SK-N-DZ (cell line): ENCODE data around the gene DBF4.
A peak's percentile ranks its signal among the peaks of the same experiment; 100 is the strongest.
"Not testable (repeated sequence)": the region's sequence is repeated elsewhere in the genome, so short reads cannot be mapped to it uniquely, and the experiment has no call there.

Source experiments
- DNase-seq: peaks from one replicate; pipeline ENCODE4 v3.0.0-alpha.2; 2015; ENCODE audit warnings: low spot score

Gene DBF4

GRCh38 chr7:87882151-87882937 lies 6.1 kb downstream of the DBF4 start:
- no peak for DNase-seq

GRCh38 chr7:87885018-87885417 lies 8.7 kb downstream of the DBF4 start:
- no peak for DNase-seq

- DNase-seq, result no peak
Observed at GRCh38 chr7:87886875-87887274, 10.6 kb downstream of the DBF4 start.

- DNase-seq, result no peak
Observed at GRCh38 chr7:87895363-87895762, 19.1 kb downstream of the DBF4 start.

GRCh38 chr7:87899255-87899654 lies 23.0 kb downstream of the DBF4 start:
- DNase-seq, result no peak

- DNase-seq, result not testable (repeated sequence)
Observed at GRCh38 chr7:87907136-87907906, 31.0 kb downstream of the DBF4 start.

- not testable (repeated sequence) for DNase-seq
Observed at GRCh38 chr7:87908814-87909213, 32.5 kb downstream of the DBF4 start.

- no peak for DNase-seq
Observed at GRCh38 chr7:87912121-87912520, 35.8 kb downstream of the DBF4 start.

GRCh38 chr7:87918740-87919139 lies 42.4 kb downstream of the DBF4 start:
- no peak for DNase-seq

- DNase-seq, result no peak
Observed at GRCh38 chr7:87919875-87920274, 43.6 kb downstream of the DBF4 start.

- no peak for DNase-seq
Observed at GRCh38 chr7:87920578-87920977, 44.3 kb downstream of the DBF4 start.

GRCh38 chr7:87922759-87923395 lies 46.6 kb downstream of the DBF4 start:
- not testable (repeated sequence) for DNase-seq

- peak; percentile 22 for DNase-seq
Observed at GRCh38 chr7:87926581-87927461, 50.5 kb downstream of the DBF4 start.

GRCh38 chr7:87933605-87933952 lies 57.3 kb downstream of the DBF4 start:
- DNase-seq, result no peak

- DNase-seq, result peak; percentile 97
Observed at GRCh38 chr7:87933953-87934698, 57.8 kb downstream of the DBF4 start, which contains the start of gene ADAM22. TSS of gene ADAM22 (plus strand) at chr7:87934251. CDS start at chr7:87934466, 215 bp downstream.

GRCh38 chr7:87934699-87935383 lies 58.5 kb downstream of the DBF4 start:
- DNase-seq, result peak; percentile 45

- peak; percentile 28 for DNase-seq
Observed at GRCh38 chr7:87935384-87935706, 59.1 kb downstream of the DBF4 start.

- no peak for DNase-seq
Observed at GRCh38 chr7:87941138-87941537, 64.8 kb downstream of the DBF4 start.

- no peak for DNase-seq
Observed at GRCh38 chr7:87944547-87944946, 68.3 kb downstream of the DBF4 start.

- not testable (repeated sequence) for DNase-seq
Observed at GRCh38 chr7:87945926-87946325, 69.6 kb downstream of the DBF4 start.
